Ishikawa (cell line): ENCODE data around the gene RRAD.

Experiments
- EP300 ChIP-seq: IDR thresholded peaks from 2 replicates; pipeline ENCODE4 v1.6.1; 2012; ENCODE audit warnings: borderline replicate concordance
- FOXM1 ChIP-seq: IDR thresholded peaks from 2 replicates; pipeline ENCODE4 v1.6.1; 2012; ENCODE audit warnings: low read depth, borderline replicate concordance
- RAD21 ChIP-seq: IDR thresholded peaks from 2 replicates; pipeline ENCODE4 v1.6.1; 2012; ENCODE audit warnings: low read depth
- TAF1 ChIP-seq: IDR thresholded peaks from 2 replicates; pipeline ENCODE4 v1.6.1; 2012; ENCODE audit warnings: low read depth, mild to moderate bottlenecking
- YY1 ChIP-seq: IDR thresholded peaks from 2 replicates; pipeline ENCODE4 v1.6.1; 2012; ENCODE audit warnings: low read depth
- ZBTB7A ChIP-seq: IDR thresholded peaks from 2 replicates; pipeline ENCODE4 v1.6.1; 2012; ENCODE audit warnings: low read depth
- TF ChIP-seq, protein P1 (sequence below): IDR thresholded peaks from 2 replicates; pipeline ENCODE4 v1.6.1; 2012; ENCODE audit warnings: low read depth, mild to moderate bottlenecking

DNA sequence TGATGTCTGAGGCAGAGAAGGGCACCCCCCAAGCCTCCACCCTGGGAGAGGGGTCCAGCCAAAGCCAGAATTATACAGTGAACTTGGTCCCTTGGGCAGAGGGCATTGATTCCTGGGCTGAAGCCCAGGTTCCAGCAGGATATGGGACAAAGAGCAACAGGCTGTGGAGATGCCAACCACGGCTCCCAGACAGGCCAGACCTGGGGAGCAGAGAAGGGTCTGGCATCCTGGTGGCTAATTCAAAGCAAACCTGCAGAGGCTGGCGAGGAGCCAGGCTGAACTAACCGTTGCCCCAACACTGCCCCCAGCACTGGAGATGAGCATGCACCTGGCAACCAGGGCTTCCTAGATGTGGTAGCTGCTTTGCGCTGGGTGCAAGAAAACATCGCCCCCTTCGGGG lies 38.7 kb upstream of the RRAD start:
- TF ChIP-seq, protein P1, sequence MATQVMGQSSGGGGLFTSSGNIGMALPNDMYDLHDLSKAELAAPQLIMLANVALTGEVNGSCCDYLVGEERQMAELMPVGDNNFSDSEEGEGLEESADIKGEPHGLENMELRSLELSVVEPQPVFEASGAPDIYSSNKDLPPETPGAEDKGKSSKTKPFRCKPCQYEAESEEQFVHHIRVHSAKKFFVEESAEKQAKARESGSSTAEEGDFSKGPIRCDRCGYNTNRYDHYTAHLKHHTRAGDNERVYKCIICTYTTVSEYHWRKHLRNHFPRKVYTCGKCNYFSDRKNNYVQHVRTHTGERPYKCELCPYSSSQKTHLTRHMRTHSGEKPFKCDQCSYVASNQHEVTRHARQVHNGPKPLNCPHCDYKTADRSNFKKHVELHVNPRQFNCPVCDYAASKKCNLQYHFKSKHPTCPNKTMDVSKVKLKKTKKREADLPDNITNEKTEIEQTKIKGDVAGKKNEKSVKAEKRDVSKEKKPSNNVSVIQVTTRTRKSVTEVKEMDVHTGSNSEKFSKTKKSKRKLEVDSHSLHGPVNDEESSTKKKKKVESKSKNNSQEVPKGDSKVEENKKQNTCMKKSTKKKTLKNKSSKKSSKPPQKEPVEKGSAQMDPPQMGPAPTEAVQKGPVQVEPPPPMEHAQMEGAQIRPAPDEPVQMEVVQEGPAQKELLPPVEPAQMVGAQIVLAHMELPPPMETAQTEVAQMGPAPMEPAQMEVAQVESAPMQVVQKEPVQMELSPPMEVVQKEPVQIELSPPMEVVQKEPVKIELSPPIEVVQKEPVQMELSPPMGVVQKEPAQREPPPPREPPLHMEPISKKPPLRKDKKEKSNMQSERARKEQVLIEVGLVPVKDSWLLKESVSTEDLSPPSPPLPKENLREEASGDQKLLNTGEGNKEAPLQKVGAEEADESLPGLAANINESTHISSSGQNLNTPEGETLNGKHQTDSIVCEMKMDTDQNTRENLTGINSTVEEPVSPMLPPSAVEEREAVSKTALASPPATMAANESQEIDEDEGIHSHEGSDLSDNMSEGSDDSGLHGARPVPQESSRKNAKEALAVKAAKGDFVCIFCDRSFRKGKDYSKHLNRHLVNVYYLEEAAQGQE = no peak
- TF ChIP-seq EP300 (no peak), YY1 (no peak), TAF1 (no peak), FOXM1 (no peak), RAD21 (no peak), ZBTB7A (no peak)
